HCT116 (cell line): ENCODE measurements around the gene E2F1. TPM values are rescaled to one million over a fixed set of nuclear protein-coding genes. Genes with fewer than 3 reads are reported as not detected.

ENCODE experiments used
- ATAC-seq: fragments of 200-7000 bp; cut with Tn5 transposase; 2 replicates; pipeline ENCODE4 v1.9.1; 2020; ENCODE audit warnings: mild to moderate bottlenecking, moderate library complexity
- BruUV-seq: library from RNA; stranded (reverse); fragments of 400-500 nt; replicated peaks from 2 replicates; lab custom pipeline; 2021; lab: Mats Ljungman, UMichigan
- CTCF ChIA-PET: fragments of 300-600 bp; sonication (Branson Sonifier 250); formaldehyde crosslinking; loops from one replicate; lab custom pipeline; 2021; ENCODE audit warnings: antibody characterized with exemption; lab: Charles Lee
- POLR2A ChIA-PET: fragments of 300-600, 350-600 bp; sonication (Branson Sonifier 250); formaldehyde crosslinking; loops from one replicate; lab custom pipeline; 2021; ENCODE audit warnings: antibody characterized with exemption; lab: Charles Lee
- RAD21 ChIA-PET, 2 experiments: fragments of 300-600 bp; sonication (Branson Sonifier 250); formaldehyde crosslinking; loops; one replicate each; lab custom pipeline; 2023; ENCODE audit warnings: low total read pairs in 2 of 2; ENCODE audit not compliant: uncharacterized antibody in 2 of 2, unreplicated experiment in 2 of 2, low non-redundant PET in 1 of 2; lab: Charles Lee
- DNase-seq: peaks from one replicate; pipeline ENCODE4 v3.0.0-alpha.2; 2010; ENCODE audit warnings: low read depth, low spot score
- H2AFZ ChIP-seq: fragments of 200-600 bp; shearing (Covaris generic), sonication (generic); 2 replicates; pipeline ENCODE4 v1.6.1; 2017; ENCODE audit warnings: low read depth, mixed run types, mixed read lengths, antibody characterized with exemption, low read length; ENCODE audit not compliant: poor library complexity, severe bottlenecking
- H3K27ac ChIP-seq: 2 replicates; pipeline ENCODE4 v1.5.1; 2012; ENCODE audit warnings: low read depth, low read length
- H3K27me3 ChIP-seq: fragments of 200-600 bp; sonication (generic); 2 replicates; pipeline ENCODE4 v1.6.1; 2016; ENCODE audit warnings: mixed run types, low read length, mixed read lengths; ENCODE audit not compliant: insufficient read depth
- H3K36me3 ChIP-seq, 2 experiments: fragments of 200-500 bp in 1 of 2; fragments of 200-600 bp in 1 of 2; sonication (Bioruptor generic) in 1 of 2; sonication (generic) in 1 of 2; 2 replicates each; pipeline versions ENCODE4 v1.5.1 to v1.6.1; 2014 to 2016; ENCODE audit warnings: low read length in 2 of 2, inconsistent platforms in 1 of 2, mixed read lengths in 1 of 2, mixed run types in 1 of 2; ENCODE audit not compliant: insufficient read depth in 2 of 2, control insufficient read depth in 1 of 2
- H3K4me1 ChIP-seq, 2 experiments: fragments of 200-600 bp in 1 of 2; sonication (generic) in 1 of 2; 2 replicates each; pipeline versions ENCODE4 v1.5.1 to v1.6.1; 2012 to 2017; ENCODE audit warnings: low read length in 2 of 2, inconsistent platforms in 1 of 2, mild to moderate bottlenecking in 1 of 2, mixed read lengths in 1 of 2, mixed run types in 1 of 2, moderate library complexity in 1 of 2; ENCODE audit not compliant: insufficient read depth in 2 of 2, control insufficient read depth in 1 of 2
- H3K4me2 ChIP-seq: fragments of 200-600 bp; sonication (generic); 2 replicates; pipeline ENCODE4 v1.6.1; 2017; ENCODE audit warnings: mixed run types, low read length, mixed read lengths
- H3K4me3 ChIP-seq, 2 experiments: fragments of 200-600 bp in 1 of 2; sonication (generic) in 1 of 2; replicated peaks in 1 of 2; 2 replicates each; pipeline ENCODE4 v1.5.1; 2011 to 2016; ENCODE audit warnings: low read length in 2 of 2, control low read depth in 1 of 2, low read depth in 1 of 2, mild to moderate bottlenecking in 1 of 2, mixed read lengths in 1 of 2, mixed run types in 1 of 2
- H3K79me2 ChIP-seq: fragments of 200-600 bp; sonication (generic); 2 replicates; pipeline ENCODE4 v1.6.1; 2017; ENCODE audit warnings: mild to moderate bottlenecking, mixed run types, low read length, moderate library complexity, mixed read lengths; ENCODE audit not compliant: insufficient read depth
- H3K9ac ChIP-seq: fragments of 200-600 bp; sonication (generic); 2 replicates; pipeline ENCODE4 v1.6.1; 2016; ENCODE audit warnings: low read length, mixed read lengths
- H3K9me2 ChIP-seq: fragments of 200-600 bp; sonication (generic), shearing (Covaris generic); 2 replicates; pipeline ENCODE4 v1.6.1; 2017; ENCODE audit warnings: mixed run types, mild to moderate bottlenecking, moderate library complexity; ENCODE audit not compliant: insufficient read depth
- H3K9me3 ChIP-seq, 2 experiments: fragments of 200-500 bp in 1 of 2; fragments of 200-600 bp in 1 of 2; sonication (Bioruptor generic) in 1 of 2; sonication (generic) in 1 of 2; 2 replicates each; pipeline ENCODE4 v1.6.1; 2014 to 2017; ENCODE audit warnings: low read length in 2 of 2, mixed read lengths in 2 of 2, inconsistent platforms in 1 of 2, low read depth in 1 of 2, mild to moderate bottlenecking in 1 of 2, mixed run types in 1 of 2, moderate library complexity in 1 of 2; ENCODE audit not compliant: control insufficient read depth in 1 of 2, insufficient read depth in 1 of 2
- H4K20me1 ChIP-seq: fragments of 200-600 bp; sonication (generic), shearing (Covaris generic); 2 replicates; pipeline ENCODE4 v1.6.1; 2017; ENCODE audit warnings: mixed run types, mild to moderate bottlenecking, moderate library complexity; ENCODE audit not compliant: insufficient read depth
- POLR2AphosphoS5 ChIP-seq: IDR thresholded peaks from 2 replicates; pipeline ENCODE4 v1.6.1; 2011; ENCODE audit warnings: mild to moderate bottlenecking, low read depth, low read length, moderate library complexity
- RAD21 ChIP-seq: IDR thresholded peaks from 2 replicates; pipeline ENCODE4 v1.6.1; 2012; ENCODE audit warnings: low read depth, mild to moderate bottlenecking
- SRF ChIP-seq: IDR thresholded peaks from 2 replicates; pipeline ENCODE4 v1.6.1; 2012; ENCODE audit warnings: low read depth
- intact Hi-C: fragments of 100-400 bp; cut with micrococcal nuclease; formaldehyde crosslinking; loops from 2 replicates; pipeline ENCODE4 v1.10.0; 2022
- total RNA-seq: library from RNA; stranded (reverse); gene quantifications from one replicate; pipeline ENCODE4 v1.2.1, GENCODE V29; 2021; ENCODE audit not compliant: unreplicated experiment
- TF ChIP-seq, protein P1 (sequence below): IDR thresholded peaks from 2 replicates; pipeline ENCODE4 v1.6.1; 2011; ENCODE audit warnings: mild to moderate bottlenecking, low read length, moderate library complexity; ENCODE audit not compliant: insufficient replicate concordance; ENCODE audit errors: extremely low read depth
- TF ChIP-seq, protein P2 (sequence below): IDR thresholded peaks from 2 replicates; pipeline ENCODE4 v1.6.1; 2012

Gene E2F1
- total RNA-seq, 1 experiment from 2014 or later, result 30.9 TPM

- Histone ChIP-seq H2AFZ (no peak overlapping the region), H3K79me2 (peaks cover 26% of the 10 kb centered on the region; the same call in 1 of the 2 replicates), H3K9ac (no peak overlapping the region), H3K27ac (no peak overlapping the region), H3K4me1 (peaks cover 13 to 20% of the 10 kb centered on the region in 2 experiments), H4K20me1 (no peaks in the 10 kb centered on the region), H3K9me2 (no peaks in the 10 kb centered on the region), H3K9me3 (no peaks in the 10 kb centered on the region), H3K4me3 (no peak overlapping the region), H3K4me2 (no peak overlapping the region), H3K36me3 (peaks cover 10 to 23% of the 10 kb centered on the region in 2 experiments; a peak in 3 of 4 replicates), H3K27me3 (no peaks in the 10 kb centered on the region)
- intact Hi-C loops, result loop anchor here (5.0 kb wide), 1 partner anchor 212 kb away; no protein-coding TSS in a partner anchor
- CTCF ChIA-PET, result no interaction called here
- ATAC-seq, result no peak
- DNase-seq, result no peak
- TF ChIP-seq RAD21 (no peak), POLR2AphosphoS5 (no peak), SRF (no peak)
- TF ChIP-seq, protein P1, sequence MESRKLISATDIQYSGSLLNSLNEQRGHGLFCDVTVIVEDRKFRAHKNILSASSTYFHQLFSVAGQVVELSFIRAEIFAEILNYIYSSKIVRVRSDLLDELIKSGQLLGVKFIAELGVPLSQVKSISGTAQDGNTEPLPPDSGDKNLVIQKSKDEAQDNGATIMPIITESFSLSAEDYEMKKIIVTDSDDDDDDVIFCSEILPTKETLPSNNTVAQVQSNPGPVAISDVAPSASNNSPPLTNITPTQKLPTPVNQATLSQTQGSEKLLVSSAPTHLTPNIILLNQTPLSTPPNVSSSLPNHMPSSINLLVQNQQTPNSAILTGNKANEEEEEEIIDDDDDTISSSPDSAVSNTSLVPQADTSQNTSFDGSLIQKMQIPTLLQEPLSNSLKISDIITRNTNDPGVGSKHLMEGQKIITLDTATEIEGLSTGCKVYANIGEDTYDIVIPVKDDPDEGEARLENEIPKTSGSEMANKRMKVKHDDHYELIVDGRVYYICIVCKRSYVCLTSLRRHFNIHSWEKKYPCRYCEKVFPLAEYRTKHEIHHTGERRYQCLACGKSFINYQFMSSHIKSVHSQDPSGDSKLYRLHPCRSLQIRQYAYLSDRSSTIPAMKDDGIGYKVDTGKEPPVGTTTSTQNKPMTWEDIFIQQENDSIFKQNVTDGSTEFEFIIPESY, result no peak
- TF ChIP-seq, protein P2, sequence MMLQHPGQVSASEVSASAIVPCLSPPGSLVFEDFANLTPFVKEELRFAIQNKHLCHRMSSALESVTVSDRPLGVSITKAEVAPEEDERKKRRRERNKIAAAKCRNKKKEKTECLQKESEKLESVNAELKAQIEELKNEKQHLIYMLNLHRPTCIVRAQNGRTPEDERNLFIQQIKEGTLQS, result no peak
- no TSS peak for BruUV-seq
- POLR2A ChIA-PET, result no interaction called here
- RAD21 ChIA-PET, result interaction anchor here in 1 of 2 experiments (1.1 kb wide), 1 partner anchor 268 kb away, joined by 3 read pairs; the partner anchor contains the start of gene CDK5RAP1
These were observed 17.0 kb downstream of the E2F1 start for GRCh38 chr20:33669224-33669623.
